ENCODE results near the gene HOXD10.

HOXD10 gene

DNA sequence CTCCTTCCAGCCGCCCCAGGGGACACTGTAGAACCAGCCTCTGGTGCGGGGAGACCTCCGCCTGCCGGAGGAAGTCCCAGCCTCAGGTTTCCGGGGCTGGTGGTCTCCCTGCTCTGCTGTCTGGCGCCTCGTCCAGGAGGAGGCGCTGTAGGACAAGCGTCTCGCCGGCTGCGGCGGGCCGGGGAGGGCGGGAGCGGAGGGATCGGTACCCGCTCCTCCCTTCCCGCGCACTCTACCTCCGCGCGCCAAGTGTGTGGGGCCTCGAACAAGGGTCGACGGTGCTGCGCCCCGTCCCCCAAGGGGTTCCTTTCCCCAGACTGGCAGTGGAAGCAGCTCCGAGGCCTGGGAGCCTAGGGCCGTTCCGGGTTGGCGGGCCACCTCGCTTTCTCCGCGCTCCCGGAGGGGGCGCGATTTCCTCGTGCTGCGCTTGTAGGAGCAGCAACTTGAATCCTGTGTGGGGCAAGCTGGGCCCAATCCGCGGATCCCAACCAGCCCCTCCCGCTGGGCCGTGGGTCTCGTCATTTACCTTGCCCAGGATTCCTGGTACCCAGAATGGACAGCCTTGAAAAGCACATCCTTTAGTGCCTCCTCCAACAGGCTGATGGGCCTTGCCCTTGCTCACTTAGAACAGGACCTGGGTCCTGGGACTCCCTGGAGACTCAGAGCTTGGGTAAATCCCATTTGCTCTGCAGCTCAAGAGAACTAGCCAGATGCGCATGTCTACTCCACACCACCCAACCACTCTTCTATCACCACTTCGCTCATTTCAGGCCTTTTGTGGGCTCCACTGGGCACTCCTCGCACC lies 24.1 kb downstream of the HOXD10 start:
- Histone ChIP-seq H3K4me3 (ENCODE audit: low read length) (peak overlapping the region; percentile 74), H2AFZ (ENCODE audit: low read length) (peak overlapping the region; percentile 88), H4K20me1 (ENCODE audit: insufficient read depth, low read length) (no peaks in the 10 kb centered on the region), H3K4me2 (ENCODE audit: low read depth, low read length) (peak overlapping the region; percentile 57), H3K9me3 (replicated peaks; ENCODE audit: insufficient read depth, low read length) (no peaks in the 10 kb centered on the region), H3K27me3 (replicated peaks; ENCODE audit: insufficient read depth, low read length) (0 out of 2 replicates have a peak, but pooled peaks cover 3% of the 10 kb centered on the region), H3K4me1 (ENCODE audit: low read length) (peaks cover 13% of the 10 kb centered on the region), H3K9me2 (replicated peaks; ENCODE audit: insufficient read depth, low read length) (no peaks in the 10 kb centered on the region), H3K36me3 (replicated peaks; ENCODE audit: insufficient read depth, low read length) (no peaks in the 10 kb centered on the region), H3K79me2 (ENCODE audit: low read length) (no peaks in the 10 kb centered on the region), H3K9ac (ENCODE audit: low read length) (peak overlapping the region; percentile 52; the same call in 1 of the 2 replicates), H3K27ac (ENCODE audit: low read length) (no peak overlapping the region), H3F3A (ENCODE audit: insufficient read depth, low read length) (no peaks in the 10 kb centered on the region)
- peak; percentile 82 for TF ChIP-seq CTCF (IDR thresholded peaks at IDR 0.05; ENCODE audit: low read length)
- TF ChIP-seq EZH2 (optimal IDR thresholded peaks at IDR 0.05; ENCODE audit: low read depth, low read length), result no peak
- DNase-seq, result peak; percentile 74

DNA sequence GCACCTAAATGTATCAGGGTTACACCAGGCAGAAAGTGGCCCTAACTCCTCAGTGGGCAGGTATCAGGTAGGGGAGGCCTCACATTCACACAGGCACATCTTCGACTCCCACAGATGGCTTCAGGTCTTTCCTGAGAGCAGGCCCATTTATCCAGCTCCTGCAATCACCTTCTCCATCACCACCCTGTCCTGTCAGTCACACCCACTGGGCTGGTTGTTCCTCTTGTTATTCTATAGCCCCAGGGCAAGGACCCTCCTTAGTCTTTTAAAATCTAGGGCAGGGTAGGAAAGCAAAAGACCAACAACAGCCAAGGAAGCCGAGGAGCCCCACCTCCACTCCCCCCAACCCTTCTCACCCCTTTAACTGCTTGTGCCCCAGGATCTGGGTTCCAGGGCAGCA lies 25.7 kb downstream of the HOXD10 start:
- peaks cover 8% of the 10 kb centered on the region for H3K4me1 ChIP-seq (ENCODE audit: low read length)
- no peak overlapping the region for H3K4me2 ChIP-seq (ENCODE audit: low read depth, low read length)
- H3K36me3 ChIP-seq (replicated peaks; ENCODE audit: insufficient read depth, low read length), result no peaks in the 10 kb centered on the region
- no peak overlapping the region for H3K9ac ChIP-seq (ENCODE audit: low read length)
- H3K27ac ChIP-seq (ENCODE audit: low read length), result no peak overlapping the region
- H3K4me3 ChIP-seq (ENCODE audit: low read length), result no peak overlapping the region
- no peak for DNase-seq
- TF ChIP-seq EZH2 (optimal IDR thresholded peaks at IDR 0.05; ENCODE audit: low read depth, low read length) (no peak), EZH2phosphoT487 (IDR thresholded peaks at IDR 0.05; ENCODE audit: low read length) (no peak), CTCF (IDR thresholded peaks at IDR 0.05; ENCODE audit: low read length) (no peak)
- no peaks in the 10 kb centered on the region for H3F3A ChIP-seq (ENCODE audit: insufficient read depth, low read length)
- H3K79me2 ChIP-seq (ENCODE audit: low read length), result no peaks in the 10 kb centered on the region
- no peak overlapping the region for H2AFZ ChIP-seq (ENCODE audit: low read length)
- H3K9me3 ChIP-seq (replicated peaks; ENCODE audit: insufficient read depth, low read length), result no peaks in the 10 kb centered on the region
- no peaks in the 10 kb centered on the region for H4K20me1 ChIP-seq (ENCODE audit: insufficient read depth, low read length)
- H3K27me3 ChIP-seq (replicated peaks; ENCODE audit: insufficient read depth, low read length), result 0 out of 2 replicates have a peak, but pooled peaks cover 3% of the 10 kb centered on the region
- no peaks in the 10 kb centered on the region for H3K9me2 ChIP-seq (replicated peaks; ENCODE audit: insufficient read depth, low read length)

GRCh38 chr2:176145085-176145969 lies 28.7 kb downstream of the HOXD10 start:
- no peaks in the 10 kb centered on the region for H3K9me2 ChIP-seq (replicated peaks; ENCODE audit: insufficient read depth, low read length)
- no peak overlapping the region for H3K4me3 ChIP-seq (ENCODE audit: low read length)
- no peak overlapping the region for H3K27ac ChIP-seq (ENCODE audit: low read length)
- H3F3A ChIP-seq (ENCODE audit: insufficient read depth, low read length), result no peaks in the 10 kb centered on the region
- no peaks in the 10 kb centered on the region for H3K9me3 ChIP-seq (replicated peaks; ENCODE audit: insufficient read depth, low read length)
- H3K4me1 ChIP-seq (ENCODE audit: low read length), result no peaks in the 10 kb centered on the region
- H3K27me3 ChIP-seq (replicated peaks; ENCODE audit: insufficient read depth, low read length), result peaks cover 11% of the 10 kb centered on the region
- TF ChIP-seq CTCF (IDR thresholded peaks at IDR 0.05; ENCODE audit: low read length), result no peak
- TF ChIP-seq EZH2phosphoT487 (IDR thresholded peaks at IDR 0.05; ENCODE audit: low read length), result no peak
- TF ChIP-seq EZH2 (optimal IDR thresholded peaks at IDR 0.05; ENCODE audit: low read depth, low read length), result no peak
- no peak overlapping the region for H2AFZ ChIP-seq (ENCODE audit: low read length)
- H4K20me1 ChIP-seq (ENCODE audit: insufficient read depth, low read length), result no peaks in the 10 kb centered on the region
- no peaks in the 10 kb centered on the region for H3K36me3 ChIP-seq (replicated peaks; ENCODE audit: insufficient read depth, low read length)
- no peaks in the 10 kb centered on the region for H3K79me2 ChIP-seq (ENCODE audit: low read length)
- H3K9ac ChIP-seq (ENCODE audit: low read length), result no peak overlapping the region
- no peak overlapping the region for H3K4me2 ChIP-seq (ENCODE audit: low read depth, low read length)
- no peak for DNase-seq
